GM12891 (cell line): ENCODE results near the gene EPO.

ENCODE experiments used
- POLR2A ChIP-seq: IDR thresholded peaks from 2 replicates; pipeline ENCODE4 v1.6.1; 2011; ENCODE audit warnings: low read depth, low read length, control low read depth
- POLR2AphosphoS5 ChIP-seq: IDR thresholded peaks from 2 replicates; pipeline ENCODE4 v1.6.1; 2011; ENCODE audit warnings: low read depth, low read length, control low read depth
- TAF1 ChIP-seq: IDR thresholded peaks from 2 replicates; pipeline ENCODE4 v1.6.1; 2011; ENCODE audit warnings: low read depth, low read length, control low read depth

GRCh38 chr7:100764841-100765240 lies 44.6 kb downstream of the EPO start:
- TF ChIP-seq POLR2A (no peak), TAF1 (no peak), POLR2AphosphoS5 (no peak)
